ENCODE measurements around the gene TPBG. TPM values are rescaled to one million over a fixed set of nuclear protein-coding genes. Genes with fewer than 3 reads are reported as not detected.

TPBG gene
- total and polyA plus RNA-seq, 4 donors: 3.4 to 30.0 (median 23.9) TPM

DNA sequence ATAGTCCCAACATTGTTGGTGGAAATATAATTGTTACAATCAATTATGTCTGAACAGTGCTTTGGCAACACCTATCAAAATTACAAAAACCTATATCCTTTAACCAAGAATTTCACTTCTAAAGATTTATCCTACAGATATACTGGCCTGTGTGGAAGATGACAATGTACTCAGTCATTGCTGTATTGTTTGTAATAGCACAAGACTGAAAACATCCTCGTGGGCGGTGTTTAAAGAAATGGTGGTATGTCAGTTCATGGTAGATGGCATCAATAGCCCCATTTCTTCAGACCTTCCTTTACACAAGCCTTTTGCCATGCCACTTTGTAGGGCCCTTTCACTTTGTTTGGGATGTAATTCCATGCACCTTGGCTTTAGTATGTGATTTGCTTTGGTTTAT is 9.8 kb upstream of the TPBG start:
- 81 to 87% methylated on average over 2 of the region's 2 CpGs for WGBS, 2 donors
- H3K27ac ChIP-seq (ENCODE audit: low read depth in 1 of 2, low read length in 2 of 2): no peak overlapping the region
- H3K36me3 ChIP-seq (ENCODE audit: control insufficient read depth in 1 of 2, insufficient read depth in 2 of 2, low read length in 1 of 2): no peaks in the 10 kb centered on the region
- no peaks in the 10 kb centered on the region for H3K27me3 ChIP-seq (ENCODE audit: control insufficient read depth in 1 of 2, insufficient read depth in 2 of 2, low read length in 1 of 2)
- H3K4me1 ChIP-seq (ENCODE audit: control insufficient read depth in 1 of 2, insufficient read depth in 2 of 2, low read length in 2 of 2): no peaks in the 10 kb centered on the region
- ATAC-seq (ENCODE audit: low FRiP score): no peak
- H3K9me3 ChIP-seq (ENCODE audit: control insufficient read depth, low read length): no peaks in the 10 kb centered on the region
- DNase-seq: no peak
- intact Hi-C loops (cut with DNase I): no loop called here
- H3K4me3 ChIP-seq (ENCODE audit: low read length in 2 of 2): no peak overlapping the region

- Histone ChIP-seq H3K9me3 (ENCODE audit: control insufficient read depth, low read length) (no peaks in the 10 kb centered on the region), H3K4me1 (ENCODE audit: control insufficient read depth in 1 of 2, insufficient read depth in 2 of 2, low read length in 2 of 2) (no peaks in the 10 kb centered on the region), H3K4me3 (ENCODE audit: low read length in 2 of 2) (no peak overlapping the region), H3K36me3 (ENCODE audit: control insufficient read depth in 1 of 2, insufficient read depth in 2 of 2, low read length in 1 of 2) (no peaks in the 10 kb centered on the region), H3K27me3 (ENCODE audit: control insufficient read depth in 1 of 2, insufficient read depth in 2 of 2, low read length in 1 of 2) (no peaks in the 10 kb centered on the region), H3K27ac (ENCODE audit: low read depth in 1 of 2, low read length in 2 of 2) (no peak overlapping the region)
- intact Hi-C loops (cut with DNase I): loop anchor here in 1 of 2 donors (10.0 kb wide), 1 partner anchor 116 kb away; the partner anchor contains the start of gene IBTK
- DNase-seq (no peak), ATAC-seq (ENCODE audit: low FRiP score) (no peak)
- 70 to 73% methylated on average over 2 of the region's 2 CpGs for WGBS, 2 donors
Measured at GRCh38 chr6:82360552-82360951, 3.1 kb upstream of the TPBG start.

GRCh38 chr6:82361631-82362030 is 2.0 kb upstream of the TPBG start:
- DNase-seq (no peak), ATAC-seq (ENCODE audit: low FRiP score) (no peak)
- no peak overlapping the region for H3K4me3 ChIP-seq (ENCODE audit: low read length in 2 of 2)
- H3K27ac ChIP-seq (ENCODE audit: low read depth in 1 of 2, low read length in 2 of 2): no peak overlapping the region
- intact Hi-C loops (cut with DNase I): loop anchor here in 1 of 2 donors (10.0 kb wide), 1 partner anchor 117 kb away; the partner anchor contains the start of gene IBTK
- peaks cover 0 to 2% of the 10 kb centered on the region in 2 donors for H3K4me1 ChIP-seq (ENCODE audit: control insufficient read depth in 1 of 2, insufficient read depth in 2 of 2, low read length in 2 of 2)
- H3K9me3 ChIP-seq (ENCODE audit: control insufficient read depth, low read length): no peaks in the 10 kb centered on the region
- 55 to 66% methylated on average over 3 of the region's 3 CpGs for WGBS, 2 donors
- H3K36me3 ChIP-seq (ENCODE audit: control insufficient read depth in 1 of 2, insufficient read depth in 2 of 2, low read length in 1 of 2): no peaks in the 10 kb centered on the region
- no peaks in the 10 kb centered on the region for H3K27me3 ChIP-seq (ENCODE audit: control insufficient read depth in 1 of 2, insufficient read depth in 2 of 2, low read length in 1 of 2)

DNA sequence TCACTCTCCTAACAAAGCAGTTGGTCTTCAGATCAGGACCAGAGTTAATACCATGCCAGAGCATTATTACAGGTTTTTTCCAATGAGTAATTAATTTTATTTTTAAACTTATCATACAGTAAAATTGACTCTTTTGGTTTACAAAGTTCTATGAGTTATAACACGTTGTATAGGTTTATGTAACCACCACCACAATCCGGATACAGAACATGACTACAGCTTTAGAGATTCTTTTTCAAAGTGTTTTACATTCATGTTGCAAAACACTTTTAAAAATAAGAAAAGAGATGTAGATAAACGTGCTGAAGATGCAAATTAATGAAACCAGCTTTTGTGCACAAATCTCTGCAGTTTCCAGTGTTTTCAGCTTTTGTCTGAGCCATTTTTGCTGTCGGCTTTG is 1.5 kb upstream of the TPBG start:
- DNase-seq (no peak), ATAC-seq (ENCODE audit: low FRiP score) (no peak)
- H3K36me3 ChIP-seq (ENCODE audit: control insufficient read depth in 1 of 2, insufficient read depth in 2 of 2, low read length in 1 of 2): no peaks in the 10 kb centered on the region
- no peak overlapping the region for H3K27ac ChIP-seq (ENCODE audit: low read depth in 1 of 2, low read length in 2 of 2)
- intact Hi-C loops (cut with DNase I): loop anchor here in 1 of 2 donors (10.0 kb wide), 1 partner anchor 117 kb away; the partner anchor contains the start of gene IBTK
- H3K9me3 ChIP-seq (ENCODE audit: control insufficient read depth, low read length): no peaks in the 10 kb centered on the region
- 55 to 60% methylated on average over 4 of the region's 4 CpGs for WGBS, 2 donors
- no peaks in the 10 kb centered on the region for H3K27me3 ChIP-seq (ENCODE audit: control insufficient read depth in 1 of 2, insufficient read depth in 2 of 2, low read length in 1 of 2)
- no peak overlapping the region for H3K4me3 ChIP-seq (ENCODE audit: low read length in 2 of 2)
- H3K4me1 ChIP-seq (ENCODE audit: control insufficient read depth in 1 of 2, insufficient read depth in 2 of 2, low read length in 2 of 2): peaks cover 0 to 2% of the 10 kb centered on the region in 2 donors

- H3K36me3 ChIP-seq (ENCODE audit: control insufficient read depth in 1 of 2, insufficient read depth in 2 of 2, low read length in 1 of 2): no peaks in the 10 kb centered on the region
- H3K4me3 ChIP-seq (ENCODE audit: low read length in 2 of 2): peak overlapping the region; percentile 85 to 95
- H3K27ac ChIP-seq (ENCODE audit: low read depth in 1 of 2, low read length in 2 of 2): no peak overlapping the region
- peaks cover 0 to 2% of the 10 kb centered on the region in 2 donors for H3K4me1 ChIP-seq (ENCODE audit: control insufficient read depth in 1 of 2, insufficient read depth in 2 of 2, low read length in 2 of 2)
- DNase-seq: no peak
- 2% methylated on average over 13 of the region's 13 CpGs for WGBS, 2 donors
- no peaks in the 10 kb centered on the region for H3K27me3 ChIP-seq (ENCODE audit: control insufficient read depth in 1 of 2, insufficient read depth in 2 of 2, low read length in 1 of 2)
- intact Hi-C loops (cut with DNase I): loop anchor here in 1 of 2 donors (10.0 kb wide), 1 partner anchor 118 kb away; the partner anchor contains the start of gene IBTK
- H3K9me3 ChIP-seq (ENCODE audit: control insufficient read depth, low read length): no peaks in the 10 kb centered on the region
- ATAC-seq (ENCODE audit: low FRiP score): no peak
Measured at GRCh38 chr6:82362878-82363427, 664 bp upstream of the TPBG start.

DNA sequence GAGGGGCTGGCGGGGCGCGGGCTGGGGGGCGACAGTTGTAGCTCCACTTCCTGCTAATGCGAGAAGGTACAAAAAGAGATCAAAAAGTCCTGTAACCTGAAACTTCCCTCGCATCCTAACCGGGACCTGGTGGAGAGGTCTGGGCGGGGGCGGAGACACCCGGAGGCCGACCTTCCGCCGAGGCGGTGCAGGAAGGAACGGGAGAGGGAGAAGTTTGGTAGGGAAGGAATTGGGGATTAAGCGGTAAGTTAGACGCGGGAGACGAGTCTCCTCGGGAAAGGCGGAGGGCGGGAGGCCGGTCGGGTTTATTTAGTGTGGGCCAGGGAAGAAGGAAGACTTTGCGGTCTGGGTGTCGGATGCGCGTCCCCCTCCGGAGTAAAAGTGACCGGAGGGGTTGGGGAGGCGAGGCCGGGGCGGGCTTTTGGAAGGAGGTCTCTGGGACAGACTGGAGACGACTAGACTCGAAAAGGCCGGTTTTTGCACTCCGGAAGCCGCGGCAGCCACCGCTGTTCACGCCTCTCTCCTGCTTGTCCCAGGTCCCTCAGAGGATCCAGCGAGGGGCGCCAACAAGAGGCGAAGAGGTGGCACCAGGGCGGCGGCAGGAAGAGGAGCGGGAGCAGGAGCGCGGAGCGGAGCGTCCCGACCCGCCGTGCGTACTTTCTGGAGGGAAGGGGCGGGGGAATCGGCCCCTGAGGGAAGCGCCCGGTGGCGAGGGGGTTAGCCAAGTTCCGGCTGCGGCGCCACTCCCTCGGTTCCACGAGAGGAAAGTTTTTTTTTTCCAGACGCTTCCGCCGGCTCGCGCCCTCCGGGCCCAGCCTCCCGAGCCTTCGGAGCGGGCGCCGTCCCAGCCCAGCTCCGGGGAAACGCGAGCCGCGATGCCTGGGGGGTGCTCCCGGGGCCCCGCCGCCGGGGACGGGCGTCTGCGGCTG is 734 bp downstream of the TPBG start:
- H3K4me1 ChIP-seq (ENCODE audit: control insufficient read depth in 1 of 2, insufficient read depth in 2 of 2, low read length in 2 of 2): peaks cover 0 to 2% of the 10 kb centered on the region in 2 donors
- DNase-seq: peak; percentile 70 to 90
- no peaks in the 10 kb centered on the region for H3K36me3 ChIP-seq (ENCODE audit: control insufficient read depth in 1 of 2, insufficient read depth in 2 of 2, low read length in 1 of 2)
- WGBS, 2 donors: 0 to 1% methylated on average over 68 to 88 of the region's 88 CpGs
- ATAC-seq (ENCODE audit: low FRiP score): peak; percentile 87
- no peaks in the 10 kb centered on the region for H3K27me3 ChIP-seq (ENCODE audit: control insufficient read depth in 1 of 2, insufficient read depth in 2 of 2, low read length in 1 of 2)
- H3K27ac ChIP-seq (ENCODE audit: low read depth in 1 of 2, low read length in 2 of 2): peak overlapping the region; percentile 8 to 38
- intact Hi-C loops (cut with DNase I): loop anchor here in 1 of 2 donors (5.0 to 10.0 kb wide), 2 partner anchors 53 to 120 kb away; partner anchors contain the start of gene IBTK
- H3K4me3 ChIP-seq (ENCODE audit: low read length in 2 of 2): peak overlapping the region; percentile 85 to 95
- no peaks in the 10 kb centered on the region for H3K9me3 ChIP-seq (ENCODE audit: control insufficient read depth, low read length)

DNA sequence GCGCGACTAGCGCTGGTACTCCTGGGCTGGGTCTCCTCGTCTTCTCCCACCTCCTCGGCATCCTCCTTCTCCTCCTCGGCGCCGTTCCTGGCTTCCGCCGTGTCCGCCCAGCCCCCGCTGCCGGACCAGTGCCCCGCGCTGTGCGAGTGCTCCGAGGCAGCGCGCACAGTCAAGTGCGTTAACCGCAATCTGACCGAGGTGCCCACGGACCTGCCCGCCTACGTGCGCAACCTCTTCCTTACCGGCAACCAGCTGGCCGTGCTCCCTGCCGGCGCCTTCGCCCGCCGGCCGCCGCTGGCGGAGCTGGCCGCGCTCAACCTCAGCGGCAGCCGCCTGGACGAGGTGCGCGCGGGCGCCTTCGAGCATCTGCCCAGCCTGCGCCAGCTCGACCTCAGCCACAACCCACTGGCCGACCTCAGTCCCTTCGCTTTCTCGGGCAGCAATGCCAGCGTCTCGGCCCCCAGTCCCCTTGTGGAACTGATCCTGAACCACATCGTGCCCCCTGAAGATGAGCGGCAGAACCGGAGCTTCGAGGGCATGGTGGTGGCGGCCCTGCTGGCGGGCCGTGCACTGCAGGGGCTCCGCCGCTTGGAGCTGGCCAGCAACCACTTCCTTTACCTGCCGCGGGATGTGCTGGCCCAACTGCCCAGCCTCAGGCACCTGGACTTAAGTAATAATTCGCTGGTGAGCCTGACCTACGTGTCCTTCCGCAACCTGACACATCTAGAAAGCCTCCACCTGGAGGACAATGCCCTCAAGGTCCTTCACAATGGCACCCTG is 1.6 kb downstream of the TPBG start:
- intact Hi-C loops (cut with DNase I): loop anchor here in 1 of 2 donors (5.0 to 10.0 kb wide), 2 partner anchors 52 to 120 kb away; partner anchors contain the start of gene IBTK
- peak overlapping the region; percentile 85 to 95 for H3K4me3 ChIP-seq (ENCODE audit: low read length in 2 of 2)
- DNase-seq: peak in 1 of 2 donors; percentile 55
- H3K27me3 ChIP-seq (ENCODE audit: control insufficient read depth in 1 of 2, insufficient read depth in 2 of 2, low read length in 1 of 2): no peaks in the 10 kb centered on the region
- peaks cover 0 to 2% of the 10 kb centered on the region in 2 donors for H3K4me1 ChIP-seq (ENCODE audit: control insufficient read depth in 1 of 2, insufficient read depth in 2 of 2, low read length in 2 of 2)
- 9 to 10% methylated on average over 59 to 67 of the region's 67 CpGs for WGBS, 2 donors
- peak; percentile 31 for ATAC-seq (ENCODE audit: low FRiP score)
- no peak overlapping the region for H3K27ac ChIP-seq (ENCODE audit: low read depth in 1 of 2, low read length in 2 of 2)
- H3K36me3 ChIP-seq (ENCODE audit: control insufficient read depth in 1 of 2, insufficient read depth in 2 of 2, low read length in 1 of 2): no peaks in the 10 kb centered on the region
- no peaks in the 10 kb centered on the region for H3K9me3 ChIP-seq (ENCODE audit: control insufficient read depth, low read length)

DNA sequence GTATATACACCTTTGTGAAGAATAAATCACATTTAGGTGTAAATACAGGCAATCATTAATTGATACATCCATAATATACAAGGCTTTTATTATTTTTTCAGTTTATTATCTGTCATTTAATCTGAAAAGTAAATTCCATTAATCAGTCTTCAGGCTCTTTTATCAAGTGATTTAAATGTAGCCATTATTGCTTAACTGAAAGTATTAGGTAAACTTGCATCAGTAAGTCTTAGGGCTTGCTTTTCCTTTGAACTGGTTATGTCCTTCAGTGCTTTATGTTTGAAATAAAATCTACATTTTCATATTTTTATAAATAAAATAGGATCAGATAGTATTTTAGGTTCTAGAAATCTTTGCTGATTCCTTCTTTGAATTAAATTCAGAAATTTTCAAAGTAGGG is 4.1 kb downstream of the TPBG start:
- no peak overlapping the region for H3K27ac ChIP-seq (ENCODE audit: low read depth in 1 of 2, low read length in 2 of 2)
- H3K4me3 ChIP-seq (ENCODE audit: low read length in 2 of 2): no peak overlapping the region
- H3K9me3 ChIP-seq (ENCODE audit: control insufficient read depth, low read length): no peaks in the 10 kb centered on the region
- H3K4me1 ChIP-seq (ENCODE audit: control insufficient read depth in 1 of 2, insufficient read depth in 2 of 2, low read length in 2 of 2): peaks cover 0 to 2% of the 10 kb centered on the region in 2 donors
- no peaks in the 10 kb centered on the region for H3K36me3 ChIP-seq (ENCODE audit: control insufficient read depth in 1 of 2, insufficient read depth in 2 of 2, low read length in 1 of 2)
- H3K27me3 ChIP-seq (ENCODE audit: control insufficient read depth in 1 of 2, insufficient read depth in 2 of 2, low read length in 1 of 2): no peaks in the 10 kb centered on the region
- no peak for ATAC-seq (ENCODE audit: low FRiP score)
- no peak for DNase-seq
- intact Hi-C loops (cut with DNase I): loop anchor here in 1 of 2 donors (5.0 to 10.0 kb wide), 2 partner anchors 50 to 123 kb away; partner anchors contain the start of gene IBTK

All from aorta (tissue), 5 donors.